Suppressor macrophage treated with lipopolysaccharide for 4 hours (primary cell): ENCODE measurements around the gene RBBP8.

Experiments used
- DNase-seq: peaks from one replicate; pipeline ENCODE4 v3.0.0-alpha.2; 2020

Gene RBBP8

DNA sequence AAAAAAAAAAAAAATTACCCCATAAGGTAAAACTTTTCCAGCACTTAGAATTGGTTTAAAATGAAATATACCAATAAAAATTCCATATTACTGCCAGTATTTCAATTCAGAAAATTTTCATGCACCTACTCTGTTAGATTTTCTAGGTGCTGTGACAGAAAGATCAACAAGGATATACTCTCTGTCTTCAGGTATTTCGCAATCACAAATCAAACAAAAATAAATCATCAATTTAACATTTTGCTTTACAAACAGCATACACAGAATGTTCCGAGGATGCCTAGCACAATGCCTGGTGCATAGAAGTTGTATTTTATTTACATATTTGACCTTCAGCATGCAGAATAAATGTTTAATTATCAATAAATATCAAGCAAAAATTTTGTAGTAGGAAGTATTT, 66.5 kb downstream of the RBBP8 start:
- DNase-seq: no peak

GRCh38 chr18:23003289-23003688, 70.2 kb downstream of the RBBP8 start:
- no peak for DNase-seq

DNA sequence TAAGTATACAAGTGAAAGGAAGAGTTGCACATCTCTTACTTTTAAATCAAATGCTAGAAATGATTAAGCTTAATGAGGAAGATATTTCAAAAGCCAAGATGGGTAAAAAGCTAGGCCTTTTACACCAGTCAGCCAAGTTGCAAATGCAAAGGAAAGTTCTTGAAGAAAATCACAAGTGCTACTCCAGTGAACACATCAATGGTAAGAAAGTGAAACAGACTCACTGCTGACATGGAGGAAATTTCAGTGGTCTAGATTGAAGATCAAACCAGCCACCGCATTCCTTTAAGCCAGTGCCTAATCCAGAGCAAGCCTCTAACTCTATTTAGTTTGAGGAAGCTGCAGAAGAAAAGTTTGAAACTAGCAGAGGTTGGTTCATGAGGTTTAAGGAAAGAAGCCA, 79.1 kb downstream of the RBBP8 start:
- no peak for DNase-seq

- DNase-seq: no peak
Observed at GRCh38 chr18:23020555-23021294, 87.6 kb downstream of the RBBP8 start.

GRCh38 chr18:23021623-23022022, 88.5 kb downstream of the RBBP8 start:
- DNase-seq: no peak

- DNase-seq: peak; percentile 13
Observed at GRCh38 chr18:23032030-23032582, 99.0 kb downstream of the RBBP8 start.

DNA sequence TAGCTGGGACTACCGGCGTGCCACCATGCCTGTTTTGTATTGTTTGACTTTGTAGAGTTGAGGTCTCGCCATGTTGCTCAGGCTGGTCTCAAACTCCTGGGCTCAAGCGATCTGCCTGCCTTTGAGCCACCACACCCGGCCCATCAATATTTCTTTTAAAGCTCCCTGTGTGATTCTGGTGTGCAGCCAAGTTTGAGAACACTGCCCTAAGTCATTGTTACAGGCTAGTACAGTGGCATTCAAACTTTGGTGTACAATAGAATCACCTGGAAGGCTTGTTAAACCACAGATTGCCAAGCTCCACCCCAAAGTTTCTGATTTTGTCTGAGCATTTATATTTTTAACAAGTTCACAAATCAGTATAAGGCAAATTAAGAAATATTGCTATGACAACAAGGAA, 99.9 kb downstream of the RBBP8 start:
- DNase-seq: no peak

GRCh38 chr18:23036660-23037201, 103.6 kb downstream of the RBBP8 start:
- no peak for DNase-seq

GRCh38 chr18:23037646-23038045, 104.5 kb downstream of the RBBP8 start:
- DNase-seq: no peak

- DNase-seq: no peak
Observed at GRCh38 chr18:23038712-23039111, 105.6 kb downstream of the RBBP8 start.

GRCh38 chr18:23042133-23042532, 109.0 kb downstream of the RBBP8 start:
- no peak for DNase-seq

DNA sequence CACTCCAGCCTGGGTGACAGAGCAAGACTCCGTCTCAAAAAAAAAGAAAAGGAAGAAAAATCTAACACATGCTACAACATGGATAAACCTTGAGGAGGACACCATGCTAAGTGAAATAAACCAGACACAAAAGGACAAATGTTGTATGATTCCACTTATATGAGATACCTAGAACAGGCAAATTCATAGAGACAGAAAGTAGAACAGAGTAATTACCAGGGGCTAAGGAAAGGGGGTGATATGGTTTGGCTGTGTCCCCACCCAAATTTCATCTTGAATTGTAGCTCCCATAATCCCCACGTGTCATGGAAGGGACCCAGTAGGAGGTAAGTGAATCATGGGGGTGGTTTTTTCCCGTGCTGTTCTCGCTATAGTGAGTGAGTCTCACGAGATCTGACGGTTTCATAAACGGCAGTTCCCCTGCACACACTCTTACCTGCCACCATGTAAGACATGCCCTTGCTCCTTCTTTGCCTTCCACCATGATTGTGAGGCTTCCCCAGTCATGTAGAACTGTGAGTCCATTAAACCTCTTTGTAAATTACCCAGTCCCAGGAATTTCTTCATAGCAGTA, 110.8 kb downstream of the RBBP8 start:
- DNase-seq: no peak

DNA sequence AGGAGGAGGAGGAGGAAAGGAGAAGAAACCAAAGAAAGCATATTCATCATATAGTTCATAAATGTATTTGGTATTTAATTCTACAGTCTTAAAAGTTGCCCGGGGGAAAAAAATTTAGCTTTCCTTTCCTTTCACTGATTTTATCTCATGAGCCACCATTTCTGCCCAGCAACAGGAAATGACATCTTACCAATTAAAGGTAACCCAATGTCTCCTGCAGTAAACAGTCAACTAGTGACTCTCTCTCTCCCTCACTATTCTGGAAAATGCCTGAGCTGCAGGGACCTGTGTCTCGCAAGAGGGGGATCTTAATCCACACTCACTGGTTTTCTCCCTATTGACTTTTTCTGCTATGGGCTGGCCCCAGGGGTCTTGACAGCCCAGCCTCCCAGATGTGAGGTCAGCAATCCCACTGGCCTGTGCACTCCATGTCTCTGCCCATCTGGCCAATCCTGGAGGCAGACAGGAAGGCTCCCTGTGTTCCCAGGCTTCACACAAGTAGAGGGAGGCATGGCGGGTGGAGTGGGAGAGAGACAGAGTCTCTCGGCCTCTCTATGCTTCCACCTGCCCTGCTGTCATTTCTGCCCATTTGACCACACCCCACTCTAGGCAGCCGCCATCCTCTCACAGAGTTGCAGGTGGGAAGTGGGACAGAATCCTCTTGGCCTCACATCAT, 116.7 kb downstream of the RBBP8 start:
- no peak for DNase-seq

DNA sequence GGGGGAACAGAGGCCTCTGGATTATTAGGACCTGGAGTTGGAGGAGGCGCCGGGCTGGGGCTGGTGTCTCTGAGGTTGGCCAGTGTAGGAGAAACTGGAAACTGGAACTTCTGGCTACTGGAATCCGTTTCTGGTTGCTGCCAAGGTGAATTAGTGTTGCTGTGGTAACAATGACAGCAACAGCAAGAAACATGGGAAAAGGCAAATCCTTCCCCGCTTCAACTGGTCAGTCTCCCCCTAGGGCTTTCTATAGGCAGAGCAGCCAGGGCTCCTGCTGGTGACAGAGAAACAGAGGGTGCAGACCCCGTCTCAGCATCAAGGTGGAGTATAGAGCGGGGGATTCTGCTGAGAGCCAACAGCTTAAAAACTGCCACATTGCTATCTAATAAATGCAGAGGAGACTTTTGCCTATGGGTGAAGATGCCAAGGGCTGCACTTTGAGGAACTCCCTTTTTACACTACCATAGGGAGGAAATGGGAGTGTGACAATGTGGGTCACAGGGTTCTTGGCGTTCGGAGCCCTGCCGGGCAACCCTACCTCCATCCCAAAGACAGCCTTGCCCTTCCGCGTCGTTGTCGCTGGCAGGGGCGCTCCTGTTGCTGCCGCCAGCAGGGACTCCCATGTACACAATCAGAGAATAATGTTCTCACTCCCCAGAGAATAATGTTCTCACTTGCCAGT, 120.8 kb downstream of the RBBP8 start:
- no peak for DNase-seq

- no peak for DNase-seq
Observed at GRCh38 chr18:23054553-23054952, 121.4 kb downstream of the RBBP8 start.

- no peak for DNase-seq
Observed at GRCh38 chr18:23056315-23056714, 123.2 kb downstream of the RBBP8 start.

GRCh38 chr18:23057096-23057495, 124.0 kb downstream of the RBBP8 start:
- no peak for DNase-seq

DNA sequence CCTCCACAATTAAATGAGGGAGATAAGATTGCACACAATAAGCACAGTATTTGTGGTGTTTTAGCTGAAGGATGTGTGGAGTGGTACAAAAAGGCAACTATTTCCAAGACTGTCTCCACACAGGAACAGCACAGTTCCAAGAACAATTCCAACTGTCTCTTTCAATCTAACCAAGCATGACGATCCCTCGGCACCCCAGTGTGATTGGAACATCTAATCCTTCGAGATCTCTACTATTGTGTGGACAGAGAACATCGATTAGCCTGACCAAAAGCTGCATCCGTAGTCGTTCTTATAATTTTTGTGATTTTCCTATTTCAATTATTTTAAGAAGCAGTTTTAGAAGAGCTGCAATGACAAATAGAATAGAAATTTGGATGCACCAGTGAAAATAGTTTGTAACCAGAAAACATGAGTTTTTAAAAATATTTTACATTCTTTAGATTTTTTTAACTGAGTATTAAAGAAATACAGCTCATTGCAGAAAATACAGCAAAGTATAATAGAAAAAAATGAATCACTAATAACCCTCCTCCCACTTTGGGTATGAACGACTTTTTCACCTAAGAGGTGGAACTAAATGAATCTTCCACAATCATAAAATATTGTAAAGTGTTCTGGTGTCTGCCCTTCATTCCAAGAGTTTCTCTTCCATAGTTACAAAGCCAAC, 125.8 kb downstream of the RBBP8 start:
- no peak for DNase-seq

DNA sequence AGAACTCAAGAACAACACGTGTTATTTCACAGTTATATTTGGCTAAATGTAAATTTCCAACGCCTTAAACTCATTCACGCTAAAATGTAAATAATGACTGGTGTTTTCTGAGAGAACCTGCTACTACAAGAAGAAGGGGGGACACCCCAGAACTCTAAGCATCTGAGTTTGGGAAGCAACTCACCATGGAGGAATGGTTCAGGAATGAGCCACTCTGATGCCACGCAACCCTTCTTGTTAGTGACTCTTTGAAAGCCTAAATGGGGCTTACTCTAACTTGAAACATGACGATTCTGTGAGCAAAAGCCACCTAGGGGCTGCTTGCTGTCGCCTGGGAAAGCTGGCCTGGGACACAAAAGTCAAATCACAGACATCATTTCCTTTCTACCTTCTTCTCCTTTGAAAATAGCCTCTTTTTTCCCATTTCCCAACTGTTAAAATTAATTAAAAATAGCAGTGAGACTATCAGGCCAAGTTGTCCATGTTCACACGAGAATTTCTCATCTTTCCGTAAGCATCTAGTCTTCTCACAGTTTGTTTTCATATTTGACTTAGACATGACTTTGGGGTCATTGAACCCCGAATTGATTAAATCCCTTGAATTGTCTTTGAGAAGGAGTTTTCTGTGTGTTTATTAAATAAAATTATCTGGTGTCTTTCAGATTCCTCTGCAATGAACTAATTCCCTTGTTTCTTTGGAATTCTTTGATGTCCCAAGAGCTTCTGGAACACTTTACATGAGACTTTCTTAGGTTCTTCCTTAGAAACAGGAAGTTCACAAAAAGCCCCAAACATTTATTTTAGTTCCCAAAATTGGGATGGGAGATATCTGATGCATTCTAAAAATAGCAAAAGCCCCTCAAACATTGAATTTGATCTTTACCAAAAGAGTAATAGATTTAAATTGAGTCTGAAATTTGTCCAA, 126.7 kb downstream of the RBBP8 start:
- DNase-seq: no peak

DNA sequence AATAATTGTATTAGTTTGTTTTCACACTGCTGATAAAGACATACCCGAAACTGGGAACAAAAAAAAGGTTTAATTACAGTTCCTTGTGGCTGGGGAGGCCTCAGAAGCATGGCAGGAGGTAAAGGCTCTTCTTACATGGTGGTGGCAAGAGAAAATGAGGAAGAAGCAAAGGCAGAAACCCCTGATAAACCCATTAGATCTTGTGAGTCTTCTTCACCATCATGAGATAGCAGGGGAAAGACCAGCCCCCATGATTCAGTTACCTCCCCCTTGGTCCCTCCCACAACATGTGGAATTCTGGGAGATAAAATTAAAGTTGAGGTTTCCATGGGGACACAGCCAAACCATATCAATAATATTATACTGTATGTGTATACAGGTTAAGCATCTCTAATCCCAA, 128.9 kb downstream of the RBBP8 start:
- DNase-seq: no peak

GRCh38 chr18:23063502-23063901, 130.4 kb downstream of the RBBP8 start:
- no peak for DNase-seq
